KOPT-K1 (cell line): Measurements from ENCODE around the gene CDK2.
"Not testable (repeated sequence)": the region's sequence is repeated elsewhere in the genome, so short reads cannot be mapped to it uniquely, and the experiment has no call there.

Experiments used
- H3K27ac ChIP-seq: fragments of 200-600 bp; sonication (generic); 2 replicates; pipeline ENCODE4 v1.5.1; 2016; ENCODE audit warnings: antibody characterized with exemption, mild to moderate bottlenecking, low read depth, low read length; ENCODE audit not compliant: poor library complexity, severe bottlenecking
- H3K36me3 ChIP-seq: fragments of 200-600 bp; sonication (generic); 2 replicates; pipeline ENCODE4 v1.5.1; 2017; ENCODE audit warnings: antibody characterized with exemption, mild to moderate bottlenecking, low read length, moderate library complexity; ENCODE audit not compliant: insufficient read depth
- H3K9me3 ChIP-seq: fragments of 200-600 bp; sonication (generic); 2 replicates; pipeline ENCODE4 v1.5.1; 2017; ENCODE audit warnings: antibody characterized with exemption, low read length, mild to moderate bottlenecking; ENCODE audit not compliant: insufficient read depth, poor library complexity, severe bottlenecking

The CDK2 gene

DNA sequence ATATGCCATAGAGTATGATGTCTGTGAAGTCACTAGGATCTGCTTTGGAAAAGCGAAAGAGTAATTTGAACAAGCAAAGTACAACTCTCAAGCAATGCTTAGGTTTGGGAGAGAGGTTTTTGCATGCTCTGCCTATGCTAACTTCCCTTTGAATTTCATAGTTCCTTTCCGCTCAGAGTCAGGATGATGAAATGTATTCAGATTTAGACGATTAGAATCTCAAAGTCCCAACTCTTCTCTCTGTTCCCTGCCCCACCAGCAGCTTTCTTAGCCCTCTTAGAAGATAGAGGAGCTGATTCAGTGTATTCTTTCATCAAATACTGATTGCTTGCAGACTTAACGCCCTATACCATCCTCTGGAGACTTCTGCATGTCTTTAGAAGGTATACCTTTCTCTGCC, 18.7 kb downstream of the CDK2 start:
- Histone ChIP-seq H3K9me3 (no peaks in the 10 kb centered on the region), H3K27ac (no peak overlapping the region), H3K36me3 (peaks cover 85% of the 10 kb centered on the region)

GRCh38 chr12:55985976-55986375, 19.3 kb downstream of the CDK2 start:
- H3K27ac ChIP-seq: not testable (repeated sequence)
- H3K36me3 ChIP-seq: peaks cover 85% of the 10 kb centered on the region

DNA sequence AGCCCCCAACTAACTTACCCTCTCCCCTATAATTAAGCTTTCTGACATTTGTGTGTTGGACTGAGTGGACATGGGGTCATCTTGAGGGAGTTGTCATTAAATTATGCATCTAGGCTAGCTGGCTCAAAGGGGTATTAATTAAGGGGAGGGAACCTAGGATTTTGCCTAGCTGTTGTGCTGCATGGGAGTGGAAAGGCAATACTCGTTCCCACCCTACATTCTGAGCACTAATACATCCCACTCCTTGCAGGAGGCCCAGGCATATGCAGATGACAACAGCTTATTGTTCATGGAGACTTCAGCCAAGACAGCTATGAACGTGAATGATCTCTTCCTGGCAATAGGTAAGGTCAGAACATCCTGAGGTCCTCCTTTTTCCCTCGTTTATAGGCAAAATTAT, 24.5 kb downstream of the CDK2 start:
- H3K9me3 ChIP-seq: no peaks in the 10 kb centered on the region
- H3K36me3 ChIP-seq: peaks cover 95% of the 10 kb centered on the region
- no peak overlapping the region for H3K27ac ChIP-seq

More at GRCh38 chr12:55985976-55986375, 19.3 kb downstream of the CDK2 start:
- H3K9me3 ChIP-seq: not testable (repeated sequence)

- no peaks in the 10 kb centered on the region for H3K9me3 ChIP-seq
- H3K27ac ChIP-seq: no peak overlapping the region
- H3K36me3 ChIP-seq: peaks cover 72% of the 10 kb centered on the region
Observed at GRCh38 chr12:55993230-55993853, 26.7 kb downstream of the CDK2 start.

DNA sequence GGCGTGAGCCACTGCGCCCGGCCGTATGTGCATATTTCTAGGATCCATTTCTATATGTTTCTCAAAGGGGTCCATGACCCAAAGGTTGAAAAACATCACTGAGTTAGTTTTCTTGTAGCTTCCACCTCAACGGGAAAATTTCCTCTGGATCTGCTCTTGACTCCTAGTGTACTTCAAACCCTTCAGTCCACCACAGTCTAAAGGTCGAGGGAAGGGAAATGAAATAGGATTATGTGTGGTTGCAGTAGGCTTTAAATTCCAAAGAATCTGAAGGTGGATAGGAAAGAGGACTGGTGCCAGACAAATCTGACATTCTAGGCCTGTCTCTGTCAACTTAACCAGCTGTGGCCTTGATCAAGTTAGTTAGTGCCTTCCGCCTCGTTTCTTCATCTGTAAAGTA, 28.7 kb downstream of the CDK2 start:
- no peak overlapping the region for H3K27ac ChIP-seq
- no peaks in the 10 kb centered on the region for H3K9me3 ChIP-seq
- H3K36me3 ChIP-seq: peaks cover 52% of the 10 kb centered on the region

- Histone ChIP-seq H3K9me3 (no peaks in the 10 kb centered on the region), H3K27ac (no peak overlapping the region), H3K36me3 (peaks cover 43% of the 10 kb centered on the region)
Observed at GRCh38 chr12:55996201-55996714, 29.6 kb downstream of the CDK2 start.

GRCh38 chr12:55996715-55997534, 30.3 kb downstream of the CDK2 start, which contains the start of gene SUOX:
SUOX (plus strand) TSS chr12:55997276; CDS start chr12:56002222, 4,946 bp downstream.
- H3K9me3 ChIP-seq: no peaks in the 10 kb centered on the region
- H3K36me3 ChIP-seq: peaks cover 37% of the 10 kb centered on the region
- no peak within 1 kb of the TSS for H3K27ac ChIP-seq

DNA sequence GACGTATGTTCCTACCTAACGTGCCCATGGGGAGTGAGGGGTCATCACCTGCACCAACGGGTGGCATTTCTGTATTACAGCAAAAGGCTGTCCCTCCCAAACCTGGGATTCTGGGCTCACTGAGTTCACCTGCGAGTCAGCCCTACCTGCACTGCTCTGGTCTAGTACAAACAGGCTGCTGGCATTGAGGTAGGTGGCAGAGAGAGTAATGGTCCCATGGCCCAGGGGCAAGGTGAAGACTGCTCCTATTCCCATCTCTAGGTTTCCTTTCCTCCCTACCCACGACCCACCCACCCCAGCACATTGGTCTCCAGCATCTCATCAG, 30.9 kb downstream of the CDK2 start:
- Histone ChIP-seq H3K9me3 (no peaks in the 10 kb centered on the region), H3K27ac (no peak overlapping the region), H3K36me3 (peaks cover 31% of the 10 kb centered on the region)

- Histone ChIP-seq H3K36me3 (peaks cover 11% of the 10 kb centered on the region), H3K27ac (peak overlapping the region; percentile 34)
- not testable (repeated sequence) for H3K9me3 ChIP-seq
Observed at GRCh38 chr12:55999522-55999921, 32.9 kb downstream of the CDK2 start.

DNA sequence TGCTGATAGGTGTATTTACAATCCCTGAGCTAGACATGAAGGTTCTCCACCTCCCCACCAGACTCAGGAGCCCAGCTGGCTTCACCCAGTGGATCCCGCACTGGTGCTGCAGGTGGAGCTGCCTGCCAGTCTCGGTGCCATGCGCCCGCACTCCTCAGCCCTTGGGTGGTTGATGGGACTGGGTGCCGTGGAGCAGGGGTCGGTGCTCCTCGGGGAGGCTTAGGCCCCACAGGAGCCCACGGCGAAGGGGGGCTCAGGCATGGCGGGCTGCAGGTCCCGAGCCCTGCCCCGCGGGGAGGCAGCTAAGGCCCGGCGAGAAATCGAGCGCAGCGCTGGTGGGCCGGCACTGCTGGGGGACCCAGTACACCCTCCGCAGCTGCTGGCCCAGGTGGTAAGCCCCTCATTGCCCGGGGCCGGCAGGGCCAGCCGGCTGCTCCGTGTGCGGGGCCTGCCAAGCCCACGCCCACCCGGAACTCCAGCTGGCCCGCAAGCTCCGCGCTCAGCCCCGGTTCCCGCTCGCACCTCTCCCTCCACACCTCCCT, 33.4 kb downstream of the CDK2 start:
- H3K9me3 ChIP-seq, H3K36me3 ChIP-seq, H3K27ac ChIP-seq: not testable (repeated sequence)

DNA sequence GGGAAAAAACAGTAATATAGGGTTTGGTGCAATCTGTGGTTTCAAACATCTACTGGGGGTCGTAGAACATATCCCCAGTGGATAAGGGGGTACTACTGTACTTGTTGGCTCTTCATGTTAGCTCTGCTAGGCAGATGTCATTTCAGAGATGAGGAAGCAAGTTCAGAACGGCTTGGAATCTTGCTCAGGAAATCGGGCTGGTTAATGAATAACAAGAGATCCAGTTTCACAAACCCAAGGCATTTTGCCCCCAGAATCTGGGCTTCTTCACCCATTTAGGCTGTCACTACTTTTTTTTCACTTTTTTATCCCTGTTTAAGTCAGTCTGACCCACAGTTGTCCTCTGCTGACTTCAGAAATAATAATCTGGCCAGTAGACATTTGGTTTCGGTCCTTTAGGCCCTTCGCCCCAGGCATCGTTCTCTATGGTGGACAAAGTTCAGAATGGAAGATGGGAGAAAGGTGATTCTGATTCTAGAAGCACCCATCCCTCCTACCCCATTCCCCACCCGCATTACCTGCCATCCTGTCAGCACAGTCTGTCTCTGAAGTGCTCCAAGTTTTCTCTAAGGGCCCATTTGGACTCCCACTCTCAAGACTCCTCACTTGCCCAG, 35.0 kb downstream of the CDK2 start:
- Histone ChIP-seq H3K27ac (no peak overlapping the region), H3K9me3 (no peaks in the 10 kb centered on the region), H3K36me3 (no peaks in the 10 kb centered on the region)

DNA sequence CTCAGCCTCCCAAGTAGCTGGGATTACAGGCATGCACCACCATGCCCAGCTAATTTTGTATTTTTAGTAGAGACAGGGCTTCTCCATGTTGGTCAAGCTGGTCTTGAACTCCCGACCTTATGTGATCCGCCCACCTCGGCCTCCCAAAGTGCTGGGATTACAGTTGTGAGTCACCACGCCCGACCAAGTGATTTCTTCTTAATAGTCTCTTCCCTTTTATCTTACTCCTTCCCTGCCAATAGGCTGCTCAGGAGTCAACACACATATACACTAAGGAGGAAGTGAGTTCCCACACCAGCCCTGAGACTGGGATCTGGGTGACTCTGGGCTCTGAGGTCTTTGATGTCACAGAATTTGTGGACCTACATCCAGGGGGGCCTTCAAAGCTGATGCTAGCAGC, 36.7 kb downstream of the CDK2 start:
- H3K9me3 ChIP-seq, H3K27ac ChIP-seq, H3K36me3 ChIP-seq: not testable (repeated sequence)

DNA sequence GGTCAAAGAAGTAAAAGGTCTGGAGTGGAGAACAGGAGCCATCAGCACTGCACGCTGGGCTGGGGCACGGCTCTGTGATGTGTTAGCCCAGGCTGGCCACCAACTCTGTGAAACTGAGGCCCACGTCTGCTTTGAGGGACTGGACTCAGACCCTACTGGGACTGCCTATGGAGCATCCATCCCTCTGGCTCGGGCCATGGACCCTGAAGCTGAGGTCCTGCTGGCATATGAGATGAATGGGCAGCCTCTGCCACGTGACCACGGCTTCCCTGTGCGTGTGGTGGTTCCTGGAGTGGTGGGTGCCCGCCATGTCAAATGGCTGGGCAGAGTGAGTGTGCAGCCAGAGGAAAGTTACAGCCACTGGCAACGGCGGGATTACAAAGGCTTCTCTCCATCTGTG, 37.6 kb downstream of the CDK2 start:
- no peak overlapping the region for H3K27ac ChIP-seq
- H3K36me3 ChIP-seq: no peaks in the 10 kb centered on the region
- H3K9me3 ChIP-seq: no peaks in the 10 kb centered on the region

- Histone ChIP-seq H3K9me3 (no peaks in the 10 kb centered on the region), H3K27ac (no peak overlapping the region), H3K36me3 (no peaks in the 10 kb centered on the region)
Observed at GRCh38 chr12:56007564-56008559, 41.2 kb downstream of the CDK2 start.
